Aorta (tissue), 5 donors: ENCODE data around the gene EIF4E. TPM values are rescaled to one million over a fixed set of nuclear protein-coding genes. Genes with fewer than 3 reads are reported as not detected.
"Not testable (repeated sequence)": the region's sequence is repeated elsewhere in the genome, so short reads cannot be mapped to it uniquely, and the experiment has no call there.

Experiments used
- ATAC-seq: fragments of 200-7000 bp; cut with Tn5 transposase; one replicate; pipeline ENCODE4 v1.9.1; 2022; ENCODE audit warnings: moderate library complexity; ENCODE audit not compliant: low FRiP score
- DNase-seq, 2 donors: peaks; one replicate each; pipeline ENCODE4 v3.0.0-alpha.2; 2020
- H3K27ac ChIP-seq, 2 donors: one replicate each; pipeline ENCODE4 v1.5.1; 2013; ENCODE audit warnings: low read length in 2 of 2, mild to moderate bottlenecking in 2 of 2, moderate library complexity in 2 of 2, control low read depth in 1 of 2, inconsistent platforms in 1 of 2, low read depth in 1 of 2
- H3K27me3 ChIP-seq, 2 donors: one replicate each; pipeline ENCODE4 v1.6.1; 2013; ENCODE audit warnings: control low read depth in 1 of 2, low read length in 1 of 2, mild to moderate bottlenecking in 1 of 2, moderate library complexity in 1 of 2; ENCODE audit not compliant: insufficient read depth in 2 of 2, control insufficient read depth in 1 of 2
- H3K36me3 ChIP-seq, 2 donors: one replicate each; pipeline ENCODE4 v1.6.1; 2013; ENCODE audit warnings: control low read depth in 1 of 2, low read length in 1 of 2, mild to moderate bottlenecking in 1 of 2; ENCODE audit not compliant: insufficient read depth in 2 of 2, control insufficient read depth in 1 of 2
- H3K4me1 ChIP-seq, 2 donors: one replicate each; pipeline ENCODE4 v1.6.1; 2013; ENCODE audit warnings: low read length in 2 of 2, control low read depth in 1 of 2, mild to moderate bottlenecking in 1 of 2, moderate library complexity in 1 of 2; ENCODE audit not compliant: insufficient read depth in 2 of 2, control insufficient read depth in 1 of 2
- H3K4me3 ChIP-seq, 2 donors: one replicate each; pipeline ENCODE4 v1.5.1; 2013; ENCODE audit warnings: low read length in 2 of 2, control low read depth in 1 of 2, mild to moderate bottlenecking in 1 of 2
- H3K9me3 ChIP-seq: one replicate; pipeline ENCODE4 v1.6.1; 2013; ENCODE audit warnings: mild to moderate bottlenecking, low read length; ENCODE audit not compliant: control insufficient read depth
- WGBS, 2 donors: extraction: QIAGEN DNeasy Blood & Tissue Kit; methylation state at CpG; one replicate each; pipeline ENCODE4 v1.1.7; 2013; 5-methylcytosine and 5-hydroxymethylcytosine counted together
- intact Hi-C, 2 donors: fragments of 100-400 bp; cut with DNase I; formaldehyde crosslinking; loops; one replicate each; pipeline versions ENCODE4 v1.14.2 to v1.15.0; 2022
- polyA plus RNA-seq, 2 donors: library from polyadenylated mRNA; stranded (reverse); fragments of 200-250 nt; gene quantifications; one replicate each; pipeline ENCODE4 v1.2.3, GENCODE V29; 2013
- total RNA-seq, 2 donors: library from RNA; stranded (reverse); fragmentation: NEBNext Ultra II Directional; extraction: Animal tissue kit (Norgen Biotek cat#: 25700); gene quantifications; one replicate each; pipeline ENCODE4 v1.2.1, GENCODE V29; 2021
- donor health status: healthy with polysubstance abuse.
- donor health status: Bipolar disorder and iron deficiency.
- donor health status: DM: no; HTN: no; CAD: no.
- donor health status: DM: no; HTN: no; CAD: no.
- donor health status: DM: yes; HTN: yes; CAD: no.

Gene EIF4E
- total and polyA plus RNA-seq, 4 donors: 34.0 to 79.3 (median 66.6) TPM

DNA sequence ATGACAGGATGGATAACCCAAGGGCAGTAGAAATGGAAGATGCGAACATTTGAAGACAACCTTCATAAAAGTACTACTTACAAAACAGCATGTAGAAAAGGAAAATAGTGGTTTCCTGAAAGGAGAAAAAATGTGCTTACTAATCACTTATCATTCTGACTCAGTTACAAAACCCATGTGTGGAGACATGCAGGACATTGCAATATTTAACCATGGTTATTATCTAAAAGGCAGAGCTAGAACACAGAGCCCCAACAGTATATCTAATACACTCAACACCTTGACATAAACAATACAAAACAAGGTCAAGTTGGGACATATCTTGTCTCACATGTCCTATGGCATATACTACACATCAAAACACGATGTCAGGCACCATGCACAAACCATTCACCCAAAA, 55.9 kb downstream of the EIF4E start:
- no peak for DNase-seq
- intact Hi-C loops: no loop called here
- Histone ChIP-seq H3K4me1 (no peaks in the 10 kb centered on the region), H3K27ac (no peak overlapping the region), H3K9me3 (no peaks in the 10 kb centered on the region), H3K27me3 (no peaks in the 10 kb centered on the region), H3K4me3 (no peak overlapping the region), H3K36me3 (no peaks in the 10 kb centered on the region)
- WGBS, 2 donors: 88 to 89% methylated on average over 2 of the region's 2 CpGs
- no peak for ATAC-seq

GRCh38 chr4:98872120-98872906, 56.6 kb downstream of the EIF4E start:
- ATAC-seq, H3K36me3 ChIP-seq, H3K4me3 ChIP-seq, H3K27me3 ChIP-seq, H3K9me3 ChIP-seq, intact Hi-C loops, H3K27ac ChIP-seq, H3K4me1 ChIP-seq, DNase-seq: not testable (repeated sequence)
- WGBS, 2 donors: 62 to 66% methylated on average over 3 of the region's 3 CpGs

GRCh38 chr4:98867648-98868047, 61.3 kb downstream of the EIF4E start:
- DNase-seq (no peak), ATAC-seq (no peak)
- Histone ChIP-seq H3K4me1 (no peaks in the 10 kb centered on the region), H3K27me3 (no peaks in the 10 kb centered on the region), H3K4me3 (no peak overlapping the region), H3K36me3 (no peaks in the 10 kb centered on the region), H3K27ac (no peak overlapping the region), H3K9me3 (no peaks in the 10 kb centered on the region)
- 88 to 100% methylated on average over 1 of the region's 1 CpG for WGBS, 2 donors
- intact Hi-C loops: no loop called here

- no peaks in the 10 kb centered on the region for H3K27me3 ChIP-seq
- WGBS, 2 donors: 93 to 96% methylated on average over 6 of the region's 6 CpGs
- no peaks in the 10 kb centered on the region for H3K36me3 ChIP-seq
- intact Hi-C loops: no loop called here
- no peak for DNase-seq
- no peaks in the 10 kb centered on the region for H3K4me1 ChIP-seq
- ATAC-seq: no peak
- H3K27ac ChIP-seq: no peak overlapping the region
- H3K4me3 ChIP-seq: no peak overlapping the region
- H3K9me3 ChIP-seq: no peaks in the 10 kb centered on the region
These were observed 63.9 kb downstream of the EIF4E start for GRCh38 chr4:98865059-98865458.

DNA sequence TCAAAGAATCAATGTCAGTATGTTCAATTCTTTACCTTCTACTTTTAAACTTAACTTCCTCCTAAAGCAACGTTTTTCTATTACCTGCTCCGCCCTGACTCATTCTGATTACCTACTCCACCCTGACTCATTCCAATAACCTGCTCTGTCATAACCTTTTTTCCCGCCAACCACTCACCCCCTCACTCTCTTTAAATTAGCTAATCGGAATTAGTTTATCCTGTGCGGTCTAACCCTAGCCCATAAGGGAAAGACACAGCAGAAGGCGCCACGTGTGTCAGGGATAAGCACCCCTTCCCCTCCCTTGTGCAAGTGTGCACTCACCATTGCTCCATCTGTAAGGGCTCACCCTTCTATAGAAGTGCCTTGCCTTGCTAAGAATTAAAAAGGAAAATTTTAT, 64.4 kb downstream of the EIF4E start:
- Histone ChIP-seq H3K36me3 (no peaks in the 10 kb centered on the region), H3K9me3 (no peaks in the 10 kb centered on the region), H3K4me1 (no peaks in the 10 kb centered on the region), H3K27me3 (no peaks in the 10 kb centered on the region), H3K4me3 (no peak overlapping the region), H3K27ac (no peak overlapping the region)
- 84 to 85% methylated on average over 7 of the region's 7 CpGs for WGBS, 2 donors
- intact Hi-C loops: no loop called here
- DNase-seq (no peak), ATAC-seq (no peak)

- Histone ChIP-seq H3K36me3 (no peaks in the 10 kb centered on the region), H3K9me3 (no peaks in the 10 kb centered on the region), H3K27me3 (no peaks in the 10 kb centered on the region), H3K4me1 (no peaks in the 10 kb centered on the region), H3K27ac (no peak overlapping the region), H3K4me3 (no peak overlapping the region)
- no peak for ATAC-seq
- intact Hi-C loops: no loop called here
- DNase-seq: no peak
- 80 to 83% methylated on average over 3 of the region's 3 CpGs for WGBS, 2 donors
These were observed 66.6 kb downstream of the EIF4E start for GRCh38 chr4:98862371-98862770.

- Histone ChIP-seq H3K4me1 (no peaks in the 10 kb centered on the region), H3K4me3 (no peak overlapping the region), H3K36me3 (no peaks in the 10 kb centered on the region), H3K27me3 (no peaks in the 10 kb centered on the region), H3K9me3 (no peaks in the 10 kb centered on the region), H3K27ac (no peak overlapping the region)
- intact Hi-C loops: no loop called here
- WGBS, 2 donors: 69 to 75% methylated on average over 3 of the region's 3 CpGs
- no peak for ATAC-seq
- no peak for DNase-seq
These were observed 67.6 kb downstream of the EIF4E start for GRCh38 chr4:98861100-98861884.

- 66 to 72% methylated on average over 3 of the region's 3 CpGs for WGBS, 2 donors
- DNase-seq: no peak
These were observed 77.1 kb downstream of the EIF4E start for GRCh38 chr4:98851806-98852205.

GRCh38 chr4:98850937-98851336, 78.0 kb downstream of the EIF4E start:
- intact Hi-C loops: no loop called here
- H3K27ac ChIP-seq: no peak overlapping the region
- H3K36me3 ChIP-seq: no peaks in the 10 kb centered on the region
- ATAC-seq (no peak), DNase-seq (no peak)
- H3K4me3 ChIP-seq: no peak overlapping the region
- no peaks in the 10 kb centered on the region for H3K9me3 ChIP-seq
- no peaks in the 10 kb centered on the region for H3K4me1 ChIP-seq
- no peaks in the 10 kb centered on the region for H3K27me3 ChIP-seq

More at GRCh38 chr4:98851806-98852205, 77.1 kb downstream of the EIF4E start:
- no peak overlapping the region for H3K27ac ChIP-seq
- intact Hi-C loops: no loop called here
- no peak overlapping the region for H3K4me3 ChIP-seq
- H3K36me3 ChIP-seq: no peaks in the 10 kb centered on the region
- no peaks in the 10 kb centered on the region for H3K4me1 ChIP-seq
- H3K27me3 ChIP-seq: no peaks in the 10 kb centered on the region
- no peak for ATAC-seq
- H3K9me3 ChIP-seq: no peaks in the 10 kb centered on the region
